Natural killer cell (primary cell): ENCODE results near the gene TXNDC17. TPM values are rescaled to one million over a fixed set of nuclear protein-coding genes. Genes with fewer than 3 reads are reported as not detected.
A peak's percentile ranks its signal among the peaks of the same experiment; 100 is the strongest.
"Not testable (repeated sequence)": the region's sequence is repeated elsewhere in the genome, so short reads cannot be mapped to it uniquely, and the experiment has no call there.

Experiments
- ATAC-seq, 3 donors: fragments of 150-1000 bp in 2 of 3; fragments of 200-7000 bp in 1 of 3; cut with Tn5 transposase; 1 replicate in 1 of 3; 2 replicates in 2 of 3; pipeline ENCODE4 v1.10.0; 2021; ENCODE audit warnings: mild to moderate bottlenecking in 2 of 3, moderate library complexity in 2 of 3
- DNase-seq, 2 donors: peaks; one replicate each; pipeline versions ENCODE4 v3.0.0 to v3.0.0-alpha.2; 2013 to 2021; ENCODE audit warnings: mixed read lengths in 1 of 2
- H3K27ac ChIP-seq: one replicate; pipeline ENCODE4 v1.5.1; 2013; ENCODE audit warnings: mild to moderate bottlenecking, low read length
- H3K27me3 ChIP-seq: one replicate; pipeline ENCODE4 v1.6.1; 2013; ENCODE audit warnings: low read length; ENCODE audit not compliant: control insufficient read depth, insufficient read depth
- H3K36me3 ChIP-seq: one replicate; pipeline ENCODE4 v1.6.1; 2013; ENCODE audit warnings: low read length; ENCODE audit not compliant: control insufficient read depth, insufficient read depth
- H3K4me1 ChIP-seq: one replicate; pipeline ENCODE4 v1.6.1; 2013; ENCODE audit warnings: low read length; ENCODE audit not compliant: control insufficient read depth, insufficient read depth
- H3K4me3 ChIP-seq: one replicate; pipeline ENCODE4 v1.5.1; 2013; ENCODE audit warnings: low read length
- H3K9me3 ChIP-seq: one replicate; pipeline ENCODE4 v1.6.1; 2013; ENCODE audit warnings: low read length; ENCODE audit not compliant: control insufficient read depth, insufficient read depth
- H3K27ac Mint-ChIP-seq, 2 donors: one replicate each; pipeline ENCODE4 v1.8.0; 2022; ENCODE audit warnings: mild to moderate bottlenecking in 2 of 2, mixed read lengths in 2 of 2, moderate library complexity in 1 of 2
- H3K27me3 Mint-ChIP-seq, 2 donors: one replicate each; pipeline ENCODE4 v1.8.0; 2022; ENCODE audit warnings: low read depth in 2 of 2, mixed read lengths in 2 of 2
- H3K36me3 Mint-ChIP-seq: one replicate; pipeline ENCODE4 v1.8.0; 2022; ENCODE audit warnings: mixed read lengths
- H3K4me1 Mint-ChIP-seq, 2 donors: one replicate each; pipeline ENCODE4 v1.8.0; 2022; ENCODE audit warnings: mixed read lengths in 2 of 2
- H3K4me3 Mint-ChIP-seq: one replicate; pipeline ENCODE4 v1.8.0; 2022; ENCODE audit warnings: mild to moderate bottlenecking, moderate library complexity, mixed read lengths
- H3K9me3 Mint-ChIP-seq, 2 donors: one replicate each; pipeline ENCODE4 v1.8.0; 2022; ENCODE audit warnings: mixed read lengths in 2 of 2
- CTCF ChIP-seq: fragments of 200-600 bp; IDR thresholded peaks from one replicate; pipeline ENCODE4 v1.8.0; 2022; ENCODE audit warnings: antibody characterized with exemption
- WGBS: methylation state at CpG from one replicate; pipeline ENCODE4 v1.1.7; 2013; ENCODE audit warnings: missing lambda C conversion rate; ENCODE audit not compliant: insufficient coverage; 5-methylcytosine and 5-hydroxymethylcytosine counted together
- intact Hi-C: fragments of 100-400 bp; cut with micrococcal nuclease; formaldehyde crosslinking; loops from one replicate; pipeline ENCODE4 v1.14.2; 2022
- total RNA-seq, 4 donors: library from RNA; stranded (reverse); fragments of 120-200 nt in 1 of 4; gene quantifications; one replicate each; pipeline versions ENCODE4 v1.2.3 to v1.2.4, GENCODE V29; 2013 to 2022

Gene TXNDC17
- total RNA-seq, 3 donors from 2014 or later (not counting 1 experiment from before 2014, with no cell fraction given) = 15.2 to 15.7 (median 15.4) TPM

GRCh38 chr17:6661464-6661848 is 20.6 kb downstream of the TXNDC17 start:
- Mint-ChIP-seq H3K9me3 (no peaks in the 10 kb centered on the region), H3K27ac (no peak overlapping the region), H3K4me3 (no peak overlapping the region), H3K4me1 (peaks cover 5 to 13% of the 10 kb centered on the region in 2 donors), H3K27me3 (peaks cover 38 to 64% of the 10 kb centered on the region in 2 donors), H3K36me3 (no peaks in the 10 kb centered on the region)
- no peaks in the 10 kb centered on the region for H3K9me3 ChIP-seq
- H3K27ac ChIP-seq = no peak overlapping the region
- peaks cover 5% of the 10 kb centered on the region for H3K27me3 ChIP-seq
- H3K4me1 ChIP-seq = peaks cover 27% of the 10 kb centered on the region
- WGBS = no CpG with 5 or more reads among the region's 2 CpGs
- intact Hi-C loops = no loop called here
- no peak for DNase-seq
- ATAC-seq = no peak
- H3K4me3 ChIP-seq = no peak overlapping the region
- no peaks in the 10 kb centered on the region for H3K36me3 ChIP-seq
- no peak for TF ChIP-seq CTCF

GRCh38 chr17:6663200-6663599 is 22.3 kb downstream of the TXNDC17 start:
- H3K27ac Mint-ChIP-seq, DNase-seq, H3K36me3 Mint-ChIP-seq, H3K27ac ChIP-seq, H3K4me3 Mint-ChIP-seq, H3K27me3 ChIP-seq, intact Hi-C loops, ATAC-seq, H3K9me3 ChIP-seq, H3K9me3 Mint-ChIP-seq, H3K4me3 ChIP-seq, H3K36me3 ChIP-seq: not testable (repeated sequence)
- H3K4me1 Mint-ChIP-seq = peaks cover 0 to 13% of the 10 kb centered on the region in 2 donors
- H3K27me3 Mint-ChIP-seq = peaks cover 39 to 54% of the 10 kb centered on the region in 2 donors
- 94% methylated on average over 14 of the region's 14 CpGs for WGBS
- H3K4me1 ChIP-seq = peaks cover 16% of the 10 kb centered on the region

GRCh38 chr17:6666077-6666521 is 25.2 kb downstream of the TXNDC17 start:
- TF ChIP-seq CTCF = peak; percentile 81
- no peaks in the 10 kb centered on the region for H3K9me3 Mint-ChIP-seq
- H3K27me3 ChIP-seq = peaks cover 5% of the 10 kb centered on the region
- no peak overlapping the region for H3K27ac ChIP-seq
- H3K27me3 Mint-ChIP-seq = peaks cover 34 to 37% of the 10 kb centered on the region in 2 donors
- H3K36me3 Mint-ChIP-seq = no peaks in the 10 kb centered on the region
- no peaks in the 10 kb centered on the region for H3K36me3 ChIP-seq
- ATAC-seq (peak; percentile 74 to 92 (median 90)), DNase-seq (peak; percentile 39 to 71)
- no peaks in the 10 kb centered on the region for H3K9me3 ChIP-seq
- no peak overlapping the region for H3K4me3 ChIP-seq
- WGBS = 24% methylated on average over 9 of the region's 9 CpGs
- peaks cover 7% of the 10 kb centered on the region for H3K4me1 ChIP-seq
- H3K4me3 Mint-ChIP-seq = no peak overlapping the region
- peaks cover 0 to under 1% of the 10 kb centered on the region in 2 donors for H3K4me1 Mint-ChIP-seq
- no peak overlapping the region for H3K27ac Mint-ChIP-seq
- intact Hi-C loops = loop anchor here (2.0 kb wide), 1 partner anchor 339 kb away; no protein-coding TSS in a partner anchor

GRCh38 chr17:6666557-6666956 is 25.7 kb downstream of the TXNDC17 start:
- H3K4me3 Mint-ChIP-seq = no peak overlapping the region
- no peak for TF ChIP-seq CTCF
- no peaks in the 10 kb centered on the region for H3K4me1 Mint-ChIP-seq
- ATAC-seq (no peak), DNase-seq (no peak)
- peaks cover 31 to 33% of the 10 kb centered on the region in 2 donors for H3K27me3 Mint-ChIP-seq
- H3K4me1 ChIP-seq = peaks cover 3% of the 10 kb centered on the region
- no peaks in the 10 kb centered on the region for H3K9me3 Mint-ChIP-seq
- intact Hi-C loops = loop anchor here (2.0 kb wide), 1 partner anchor 338 kb away; no protein-coding TSS in a partner anchor
- no peaks in the 10 kb centered on the region for H3K9me3 ChIP-seq
- no peak overlapping the region for H3K27ac ChIP-seq
- peaks cover 5% of the 10 kb centered on the region for H3K27me3 ChIP-seq
- 86% methylated on average over 6 of the region's 6 CpGs for WGBS
- no peaks in the 10 kb centered on the region for H3K36me3 Mint-ChIP-seq
- H3K4me3 ChIP-seq = no peak overlapping the region
- H3K27ac Mint-ChIP-seq = no peak overlapping the region
- no peaks in the 10 kb centered on the region for H3K36me3 ChIP-seq
